ENCODE data around the gene POLE4.

POLE4 gene

DNA sequence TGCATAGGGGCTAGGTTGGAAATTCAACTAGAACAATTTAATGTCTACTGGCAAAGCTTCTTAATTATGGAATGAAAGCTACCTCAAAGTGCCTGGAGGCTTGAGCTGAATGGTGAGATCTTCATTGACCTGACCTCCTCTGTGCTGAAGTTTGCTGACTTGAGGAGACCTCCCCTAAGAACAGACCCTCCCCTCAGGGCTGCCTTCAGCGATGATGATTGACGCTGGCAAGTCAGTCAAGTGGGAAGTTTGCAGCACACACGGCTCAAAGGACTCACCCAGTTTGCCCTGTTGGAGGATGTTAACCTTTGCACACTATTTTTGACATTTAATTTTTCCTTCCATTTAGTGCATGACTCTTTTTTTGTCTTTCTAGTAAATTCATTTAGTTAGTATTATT lies 17.2 kb upstream of the POLE4 start:
- DNase-seq: no peak

DNA sequence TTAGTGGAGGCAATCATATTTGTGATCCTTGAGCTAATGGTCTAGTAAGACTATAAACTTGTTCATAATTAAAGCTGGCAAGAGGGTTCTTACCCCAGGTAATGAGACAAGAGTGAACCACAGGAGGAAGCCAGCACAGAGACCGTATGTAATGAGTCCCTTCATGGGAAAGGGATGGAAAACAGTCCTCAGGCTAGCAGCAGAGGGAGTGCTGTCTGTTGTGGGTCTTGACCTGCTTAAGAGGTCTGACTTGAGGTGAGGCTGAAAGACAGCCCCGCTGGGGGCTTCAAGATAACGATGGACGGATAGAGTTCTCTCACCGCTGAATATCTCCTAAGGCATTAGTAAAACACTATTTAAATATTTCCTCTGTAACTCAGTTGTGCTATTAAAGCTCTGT lies 16.2 kb upstream of the POLE4 start:
- no peak for DNase-seq

DNA sequence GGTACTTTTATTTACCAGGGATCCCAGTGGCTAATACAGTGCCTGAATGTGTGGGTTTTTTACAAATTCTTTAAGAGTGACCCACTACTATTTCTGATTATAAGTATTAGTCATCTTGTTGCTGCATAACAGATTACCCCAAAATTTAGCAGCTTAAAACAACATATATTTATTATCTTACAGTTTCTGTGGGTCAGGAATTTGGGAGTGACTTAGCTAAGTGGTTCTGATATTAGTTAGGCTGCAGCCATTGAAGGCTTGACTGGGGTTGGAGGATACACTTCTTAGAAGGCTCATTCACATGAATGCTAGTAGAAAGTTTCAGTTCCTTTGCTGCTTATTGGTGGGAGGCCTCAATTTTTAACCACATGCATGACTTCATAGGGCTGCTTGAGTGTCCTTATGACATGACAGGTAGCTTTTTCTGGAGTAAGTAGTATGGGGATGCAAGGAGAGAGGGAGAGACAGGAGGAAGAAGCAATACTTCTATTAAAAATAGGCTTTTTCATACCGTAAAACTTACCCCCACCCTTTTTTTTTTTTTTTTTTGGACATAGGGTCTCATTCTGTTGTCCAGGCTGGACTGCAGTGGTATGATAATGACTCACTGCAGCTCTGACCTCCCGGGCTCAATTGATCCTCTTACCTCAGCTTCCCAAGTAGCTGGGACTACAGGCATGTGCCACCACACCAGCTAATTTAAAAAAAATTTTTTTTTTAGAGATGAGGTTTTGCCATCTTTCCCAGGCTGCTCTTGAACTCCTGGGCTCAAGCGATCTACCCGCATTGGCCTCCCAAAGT lies 13.3 kb upstream of the POLE4 start:
- DNase-seq: no peak

DNA sequence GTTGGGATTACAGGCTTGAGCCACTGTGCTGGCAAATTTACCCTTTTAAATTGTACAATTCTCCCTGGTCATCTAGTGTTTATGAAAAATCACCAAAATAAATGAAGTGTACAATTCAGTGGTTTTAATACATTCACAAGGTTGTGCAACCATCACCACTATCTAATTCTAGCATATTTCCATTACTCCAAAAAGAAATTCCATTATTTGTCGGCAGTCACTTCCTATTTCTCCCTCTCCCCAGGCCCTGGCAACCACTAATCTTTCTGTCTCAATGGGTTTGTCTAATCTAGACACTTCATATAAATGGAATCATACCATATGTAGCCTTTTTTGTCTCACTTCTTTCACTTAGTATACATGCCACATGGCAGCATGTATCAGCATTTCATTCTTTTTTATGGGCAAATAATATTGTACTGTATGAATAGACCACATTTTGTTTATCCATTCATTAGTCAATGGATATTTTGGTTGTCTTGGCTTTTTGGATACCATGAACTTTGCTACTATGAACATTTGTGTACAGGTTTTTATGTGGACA lies 12.6 kb upstream of the POLE4 start:
- no peak for DNase-seq

DNA sequence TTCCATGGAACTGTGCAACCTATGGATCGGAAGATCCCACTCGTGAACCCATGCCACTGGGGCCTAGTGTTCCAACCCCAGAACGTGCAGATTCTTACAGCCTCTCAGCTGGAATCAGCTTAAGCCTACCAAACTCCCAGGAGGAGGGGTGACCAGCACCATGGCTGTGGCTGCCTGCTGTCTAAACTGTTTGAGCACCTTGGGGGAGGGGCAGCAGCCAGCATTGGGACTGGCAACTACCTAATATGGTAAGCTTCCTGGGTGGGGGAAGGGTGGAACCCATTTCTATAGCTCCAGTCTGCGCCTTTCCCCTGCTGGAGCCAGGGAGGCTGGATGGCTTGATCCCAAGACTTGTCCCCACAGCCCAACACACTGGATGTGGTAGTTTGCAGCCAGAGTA lies 10.7 kb upstream of the POLE4 start:
- DNase-seq: no peak

DNA sequence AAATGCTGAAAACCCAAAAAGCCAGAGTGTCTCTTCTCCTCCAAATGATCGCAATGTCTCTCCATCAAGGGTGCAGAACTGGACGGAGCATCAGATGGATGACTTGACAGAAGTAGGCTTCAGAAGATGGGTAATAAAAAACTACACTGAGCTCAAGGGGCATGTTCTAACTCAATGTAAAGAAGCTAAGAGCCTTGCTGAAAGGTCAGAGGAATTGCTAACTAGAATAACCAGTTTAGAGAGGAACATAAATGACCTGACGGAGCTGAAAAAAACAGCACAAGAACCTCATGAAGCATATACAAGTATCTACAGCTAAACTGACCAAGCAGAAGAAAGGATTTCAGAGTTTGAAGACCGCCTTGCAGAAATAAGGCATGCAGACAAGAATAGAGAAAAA lies 9.7 kb upstream of the POLE4 start:
- DNase-seq: no peak

DNA sequence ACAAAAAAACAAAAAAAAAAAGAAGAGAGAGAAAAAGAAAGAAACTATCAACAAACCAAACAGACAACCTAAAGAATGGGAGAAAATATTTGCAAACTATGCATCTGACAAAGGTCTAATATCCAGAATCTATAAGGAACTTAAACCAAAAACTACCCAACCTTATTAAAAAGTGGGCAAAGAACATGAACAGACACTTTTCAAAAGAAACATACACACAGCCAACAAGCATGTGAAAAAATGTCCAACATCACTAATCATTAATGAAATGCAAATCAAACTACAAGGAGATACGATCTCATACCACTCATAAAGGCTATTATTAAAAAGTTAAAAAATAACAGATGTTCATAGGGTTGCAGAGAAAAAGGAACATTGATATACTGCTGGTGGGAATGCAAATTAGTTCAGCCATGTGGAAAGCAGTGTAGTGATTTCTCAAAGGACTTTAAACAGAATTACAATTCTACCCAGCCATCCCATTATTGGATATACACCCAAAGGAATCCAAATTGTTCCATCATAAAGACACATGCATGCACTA lies 7.2 kb upstream of the POLE4 start:
- no peak for DNase-seq

DNA sequence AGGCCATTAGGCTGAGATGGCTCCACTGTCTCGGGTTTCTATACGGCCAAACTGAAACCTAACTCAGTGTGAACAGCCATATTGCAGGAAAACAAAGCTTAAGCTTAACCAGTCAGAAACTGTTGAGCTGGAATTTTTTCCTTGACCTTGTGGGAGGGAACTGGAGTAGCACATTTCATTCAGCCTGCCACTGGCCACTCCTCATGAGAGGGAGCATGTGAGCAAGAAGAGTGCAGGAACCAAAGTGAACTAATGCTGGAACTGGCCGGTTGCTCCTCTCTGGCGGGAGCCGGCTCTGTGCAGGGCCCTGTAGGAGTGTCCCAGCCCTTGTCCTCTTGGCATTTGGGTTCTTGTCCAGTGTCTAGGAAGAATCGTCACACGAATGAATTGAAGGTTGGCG lies 5.9 kb upstream of the POLE4 start:
- DNase-seq: no peak

DNA sequence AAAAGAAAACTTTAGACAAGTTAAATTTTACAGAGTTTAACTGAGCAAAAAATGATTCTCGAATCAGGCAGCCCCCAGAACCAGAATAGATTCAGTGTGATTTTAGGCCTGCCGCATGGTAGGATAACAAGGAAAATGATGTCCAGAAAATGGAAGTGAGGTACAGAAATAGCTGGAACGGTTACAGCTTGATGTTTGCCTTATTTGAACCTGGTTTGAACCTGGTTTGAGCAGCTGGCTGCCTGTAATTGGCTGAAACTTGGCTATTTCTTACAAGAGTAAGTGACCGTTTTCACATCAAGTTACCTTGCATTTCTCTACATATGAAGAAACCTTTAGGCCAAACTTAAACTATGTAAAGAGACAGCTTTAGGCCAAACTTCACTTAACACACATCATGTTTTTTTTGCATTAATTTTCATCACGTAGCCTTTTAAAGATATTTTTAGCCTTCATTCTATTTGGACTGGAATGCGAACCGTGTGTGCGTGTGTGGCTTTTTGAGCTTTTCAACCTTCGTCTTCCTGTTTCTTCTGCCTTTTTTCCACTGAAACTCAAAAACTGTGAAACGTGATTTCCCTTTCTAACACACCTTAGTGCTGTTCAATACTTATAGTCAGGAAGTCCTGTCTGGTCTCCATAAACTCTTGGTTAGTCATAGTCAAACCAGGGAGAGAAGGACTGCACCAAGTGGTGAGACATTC lies 4.5 kb upstream of the POLE4 start:
- no peak for DNase-seq

DNA sequence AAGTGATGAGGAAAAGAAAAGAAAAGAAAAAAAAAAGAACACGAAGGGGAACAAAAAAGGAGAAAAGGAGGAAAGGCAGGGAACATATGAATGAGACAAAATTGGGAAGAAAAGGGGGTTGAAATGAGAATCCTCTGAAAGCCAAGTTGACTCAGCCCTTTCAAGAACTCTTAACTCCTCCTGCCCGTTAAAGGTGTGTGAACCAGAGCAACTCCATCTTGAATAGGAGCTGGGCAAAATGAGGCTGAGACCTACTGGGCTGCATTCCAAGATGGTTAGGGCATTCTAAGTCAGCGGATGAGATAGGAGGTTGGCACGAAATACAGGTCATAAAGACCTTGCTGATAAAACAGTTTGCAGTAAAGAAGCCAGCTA lies 4.0 kb upstream of the POLE4 start:
- DNase-seq: no peak

DNA sequence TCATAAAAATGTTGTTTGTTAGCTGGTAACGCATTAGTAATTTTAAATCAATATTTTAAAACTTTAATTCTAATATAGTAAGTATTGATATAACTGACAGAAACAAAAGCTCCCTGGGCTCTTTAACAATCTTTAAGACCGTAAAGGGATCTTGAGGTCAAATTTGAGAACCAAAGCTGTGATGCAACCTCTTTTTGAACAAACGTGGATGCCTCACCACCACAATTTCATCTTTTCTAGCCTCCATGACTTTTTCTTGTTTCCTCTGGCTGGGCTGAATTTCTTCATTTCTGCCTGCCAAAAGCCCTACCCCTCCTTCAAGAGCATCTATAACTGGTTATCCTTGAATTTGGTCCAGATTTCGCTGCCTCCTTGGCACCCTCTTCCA lies 563 bp upstream of the POLE4 start:
- no peak for DNase-seq

DNA sequence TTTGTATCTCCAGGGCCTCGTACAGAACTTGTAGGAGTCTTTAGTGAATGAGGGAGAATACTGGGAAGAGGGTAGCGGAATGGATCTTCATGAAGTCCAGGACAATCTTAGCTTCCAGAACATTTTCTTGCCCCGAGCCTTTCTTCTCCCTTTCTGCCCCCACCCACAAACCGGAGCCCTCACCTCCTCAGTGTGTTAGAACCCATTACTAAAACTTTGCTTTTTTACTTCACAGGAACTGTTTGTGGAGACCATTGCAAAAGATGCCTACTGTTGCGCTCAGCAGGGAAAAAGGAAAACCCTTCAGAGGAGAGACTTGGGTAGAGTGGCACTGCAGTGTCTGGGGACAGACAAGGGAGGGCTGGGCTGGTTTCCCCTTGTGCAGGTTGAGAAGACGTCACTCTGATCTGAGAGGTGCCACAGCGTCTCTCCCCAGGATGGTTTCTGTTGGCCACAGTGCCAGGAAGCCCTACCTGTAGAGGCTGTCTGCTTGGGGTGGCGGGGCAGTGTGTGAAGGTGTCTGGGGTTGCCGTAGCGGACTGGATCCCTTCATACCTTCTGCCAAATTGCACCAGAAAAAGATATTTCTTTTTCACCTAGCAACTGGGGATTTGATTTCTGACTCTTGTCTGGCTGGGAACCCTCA lies 786 bp downstream of the POLE4 start:
- DNase-seq: no peak

DNA sequence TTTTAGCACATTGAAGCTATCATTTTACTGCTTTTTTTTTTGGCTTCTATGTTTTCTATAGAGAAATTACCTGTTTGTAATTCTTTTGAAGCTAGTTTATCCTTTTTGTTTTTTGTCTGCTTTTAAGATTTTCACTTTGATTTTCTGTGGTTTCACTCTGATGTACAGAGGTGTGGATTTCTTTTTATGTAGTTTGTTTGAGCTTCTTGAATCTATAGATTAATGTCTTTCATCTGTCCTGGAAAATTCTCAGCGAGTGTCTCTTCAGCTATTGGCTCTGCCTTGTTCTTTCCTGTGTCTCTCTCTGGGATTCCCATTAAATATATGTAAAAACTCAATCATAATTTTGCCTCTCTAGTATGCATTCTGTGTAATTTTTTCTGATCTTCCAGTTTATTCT lies 8.4 kb downstream of the POLE4 start:
- DNase-seq: no peak

DNA sequence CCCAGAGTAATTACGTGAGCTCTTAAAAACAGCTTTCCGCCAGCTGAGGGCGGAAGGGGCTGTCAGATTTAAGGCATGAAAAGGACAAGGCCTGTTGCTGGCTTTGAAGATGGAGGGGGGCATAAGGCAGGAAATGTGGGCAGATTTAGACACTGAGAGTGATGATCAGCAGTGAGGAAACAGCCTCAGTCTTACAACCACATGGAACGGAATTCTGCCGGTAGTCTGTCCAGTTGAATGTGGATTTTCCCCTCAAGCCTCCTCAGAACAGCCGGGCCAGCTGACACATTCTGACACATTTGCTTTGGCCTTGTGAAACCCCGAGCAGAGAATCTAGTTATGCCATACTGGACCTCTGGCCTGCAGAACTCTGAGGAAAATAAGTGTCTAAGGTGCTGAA lies 16.6 kb downstream of the POLE4 start:
- DNase-seq: no peak

DNA sequence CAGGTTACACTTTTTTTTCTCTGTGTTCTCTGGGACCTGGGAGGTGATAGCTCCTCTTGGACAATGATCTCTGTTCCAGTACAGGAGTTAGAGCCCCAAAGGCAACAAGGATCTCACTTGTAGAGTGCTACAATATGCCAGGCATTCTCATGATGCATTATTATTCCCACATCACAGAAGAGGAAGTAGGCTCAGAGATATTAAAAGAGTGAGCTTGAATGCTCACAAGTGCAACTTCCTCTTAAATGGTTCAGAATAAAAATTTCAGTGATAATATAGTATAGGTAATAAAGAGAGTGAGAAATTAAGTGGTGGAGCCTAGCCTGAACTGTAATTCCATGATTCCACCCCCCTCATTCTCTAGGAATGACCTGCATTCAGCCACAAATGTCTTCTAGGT lies 21.4 kb downstream of the POLE4 start:
- no peak for DNase-seq

DNA sequence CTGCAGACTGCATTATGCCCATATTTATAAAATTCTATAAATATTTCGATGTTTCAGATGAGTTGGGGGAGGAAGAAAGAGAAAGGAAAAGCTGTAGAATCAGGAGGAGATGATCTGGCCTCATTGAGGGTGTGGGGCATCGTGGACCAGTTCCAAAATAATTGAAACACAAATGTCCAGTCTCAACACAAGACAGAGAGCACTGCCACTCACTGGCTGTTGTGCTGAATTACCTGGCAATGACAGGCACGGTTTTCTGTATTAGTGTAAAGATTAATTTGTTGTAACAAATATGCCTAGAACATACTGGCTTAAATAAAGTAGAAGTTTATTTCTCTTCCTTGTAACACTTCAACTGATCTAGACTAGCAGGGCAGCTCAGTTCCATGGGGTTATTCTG lies 24.1 kb downstream of the POLE4 start:
- no peak for DNase-seq

DNA sequence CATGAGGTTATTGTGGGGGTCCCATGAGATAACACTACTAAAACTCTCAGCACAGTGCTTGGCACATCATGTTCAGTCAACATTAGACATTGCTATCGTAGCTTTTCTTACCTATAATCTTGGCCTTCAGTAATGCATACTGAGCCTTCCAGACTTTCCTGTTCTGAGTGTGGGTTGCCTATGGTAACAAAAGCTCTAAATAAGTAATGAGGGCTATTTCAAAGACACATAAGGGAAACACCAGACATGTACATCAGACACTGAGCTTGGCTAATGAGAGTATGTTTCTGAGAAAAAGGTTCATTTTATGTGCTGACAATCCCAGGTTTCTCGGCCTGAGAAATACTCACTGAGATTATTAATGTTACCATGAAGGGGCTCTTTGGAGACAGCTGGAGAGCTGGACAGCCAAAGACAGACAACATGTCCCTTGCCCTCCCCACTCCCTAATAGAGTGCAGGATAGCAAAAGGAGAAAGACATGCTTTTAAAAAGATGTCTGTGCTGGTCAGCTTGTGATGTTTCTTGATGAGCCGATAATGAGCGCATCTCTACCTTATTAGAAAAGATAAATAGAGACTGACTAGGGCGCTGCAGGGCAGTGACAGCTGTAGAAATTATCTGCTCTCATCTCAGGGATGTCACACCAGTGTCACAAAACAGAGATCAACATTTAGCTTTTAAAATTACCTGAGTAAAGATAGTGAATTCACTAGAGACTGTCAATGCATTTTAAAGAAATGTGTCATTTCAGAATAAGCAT lies 25.4 kb downstream of the POLE4 start:
- DNase-seq: no peak

DNA sequence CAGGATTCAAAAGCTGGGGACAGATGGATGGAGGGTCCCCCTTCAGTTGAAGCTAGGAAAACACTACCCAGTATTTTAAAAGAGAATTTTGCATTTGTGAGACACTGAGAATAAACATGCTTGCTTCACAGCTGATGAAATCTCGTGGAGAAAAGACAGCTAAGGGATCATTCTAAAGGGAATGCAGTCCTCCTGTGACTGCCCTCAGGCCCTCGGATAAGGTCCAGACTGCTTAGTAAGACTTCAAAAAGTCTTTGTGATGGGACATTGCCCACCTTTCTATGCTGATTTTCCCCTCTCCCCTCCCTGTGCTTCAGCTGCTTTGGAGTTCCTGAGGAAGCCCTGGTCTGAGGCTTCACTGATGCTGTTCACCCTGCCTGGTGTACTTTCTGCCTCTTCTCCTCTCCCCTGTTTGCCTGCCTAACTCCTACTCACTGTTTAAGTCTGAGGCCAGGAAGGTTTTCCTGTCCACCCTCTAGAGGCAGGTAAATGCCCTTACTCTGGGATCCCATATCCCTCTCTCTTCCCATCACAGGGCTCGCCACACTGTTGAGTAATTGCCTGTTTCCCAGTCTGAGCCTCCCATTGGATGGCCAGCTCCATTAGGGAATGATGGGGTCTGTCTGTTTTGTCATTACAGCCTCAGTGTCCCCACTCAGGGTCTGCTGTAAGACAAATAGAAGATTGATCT lies 26.6 kb downstream of the POLE4 start:
- no peak for DNase-seq

DNA sequence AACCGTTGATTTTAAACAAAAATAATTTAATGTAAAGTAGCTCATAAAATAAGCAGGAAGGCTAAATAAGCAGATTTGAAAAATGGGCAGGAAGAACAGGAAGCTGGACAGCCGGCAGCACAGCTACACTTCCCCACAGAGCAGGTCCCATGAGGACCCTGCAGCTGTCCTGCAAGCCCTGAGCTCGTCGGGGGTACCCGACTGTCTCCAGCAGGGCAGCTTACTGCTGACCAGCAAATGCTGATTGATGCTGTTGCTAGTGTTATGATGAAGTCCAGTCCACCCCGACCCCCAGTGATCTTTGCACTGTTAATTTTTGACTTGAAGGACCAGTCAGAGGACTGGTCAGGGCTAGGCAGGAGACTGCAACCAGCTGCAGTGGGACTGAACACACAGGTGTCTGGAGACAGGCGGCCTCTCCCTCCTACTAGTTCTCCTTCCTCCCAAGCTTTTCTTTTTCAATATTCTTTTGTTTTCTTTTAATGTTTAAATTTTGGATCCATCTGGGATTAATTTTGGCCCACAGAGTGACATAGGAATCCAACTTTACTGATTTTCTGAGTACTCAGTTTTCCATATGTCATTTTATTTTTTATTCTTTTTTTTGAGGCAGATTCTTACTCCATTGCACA lies 27.7 kb downstream of the POLE4 start:
- DNase-seq: no peak

DNA sequence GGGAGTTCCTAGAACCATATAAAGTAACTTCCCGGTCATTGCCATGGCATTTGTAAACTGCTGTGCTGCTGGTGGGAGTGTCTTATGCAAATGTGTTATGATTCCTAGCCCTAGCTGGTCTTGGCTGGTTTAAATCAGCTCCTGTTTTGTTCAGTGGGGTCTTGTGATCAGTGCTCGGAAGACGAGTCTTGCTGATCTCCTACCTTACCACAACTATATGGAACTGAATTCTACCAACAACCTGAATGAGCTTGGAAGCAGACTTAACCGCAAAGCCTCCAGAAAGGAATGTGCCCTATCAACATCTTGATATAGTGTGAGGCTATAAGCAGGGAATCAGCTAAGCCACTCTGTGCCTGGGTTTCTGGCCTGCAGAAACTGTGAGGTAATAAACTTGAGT lies 33.5 kb downstream of the POLE4 start:
- DNase-seq: no peak

DNA sequence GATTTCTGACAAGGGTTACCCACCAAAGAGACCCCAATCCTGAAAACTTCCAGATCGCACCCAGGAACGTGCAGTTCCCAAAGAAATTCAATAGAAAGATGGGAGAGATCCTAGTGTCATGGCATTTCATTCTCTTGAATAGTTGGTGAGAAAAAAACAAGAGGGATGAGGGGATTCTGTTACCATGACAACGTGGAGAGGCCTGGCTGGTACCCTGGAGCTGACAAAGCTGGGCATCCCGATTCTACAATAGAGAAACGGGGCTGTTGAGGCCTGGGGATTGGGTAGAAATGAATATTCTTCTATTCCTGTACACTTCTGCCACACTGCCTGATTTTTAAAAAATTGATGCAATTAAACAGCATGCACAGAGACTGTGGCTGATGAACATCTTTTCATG lies 41.0 kb downstream of the POLE4 start:
- DNase-seq: no peak

DNA sequence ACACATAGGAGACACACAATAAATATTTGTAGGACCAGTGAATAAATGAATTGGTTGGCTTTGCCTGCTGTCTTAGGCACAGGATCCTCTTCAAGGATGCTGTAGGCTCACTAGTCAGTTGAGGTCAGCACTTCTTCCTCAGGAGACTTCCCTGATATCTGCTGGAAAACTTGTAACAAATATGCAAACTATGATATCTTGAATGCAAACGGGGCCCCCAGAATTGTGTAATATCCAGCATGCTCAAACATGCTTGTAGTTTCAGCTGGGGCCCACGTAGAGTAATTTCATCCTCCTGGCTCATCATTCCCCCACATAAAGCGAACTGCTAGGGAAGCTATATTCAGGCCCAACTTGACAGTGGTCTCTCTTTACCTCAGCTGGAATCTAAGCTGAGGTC lies 43.6 kb downstream of the POLE4 start:
- DNase-seq: no peak

All from NCI-H1930 (cell line).